Suprapubic skin (tissue), 3 donors: ENCODE measurements around the gene NUP85.

ENCODE experiments used
- POLR2AphosphoS5 ChIP-seq, 3 donors: sonication (generic); formaldehyde crosslinking; IDR thresholded peaks; one replicate each; pipeline ENCODE4 v1.6.1; 2017; ENCODE audit warnings: antibody characterized with exemption in 3 of 3
- TF ChIP-seq, protein P1 (sequence below), 2 donors: fragments of 200-600 bp in 1 of 2; fragments of 450-650 bp in 1 of 2; sonication (generic) in 1 of 2; IDR thresholded peaks; one replicate each; pipeline ENCODE4 v1.5.1; 2016 to 2019; ENCODE audit warnings: antibody characterized with exemption in 2 of 2, mild to moderate bottlenecking in 1 of 2, moderate library complexity in 1 of 2

DNA sequence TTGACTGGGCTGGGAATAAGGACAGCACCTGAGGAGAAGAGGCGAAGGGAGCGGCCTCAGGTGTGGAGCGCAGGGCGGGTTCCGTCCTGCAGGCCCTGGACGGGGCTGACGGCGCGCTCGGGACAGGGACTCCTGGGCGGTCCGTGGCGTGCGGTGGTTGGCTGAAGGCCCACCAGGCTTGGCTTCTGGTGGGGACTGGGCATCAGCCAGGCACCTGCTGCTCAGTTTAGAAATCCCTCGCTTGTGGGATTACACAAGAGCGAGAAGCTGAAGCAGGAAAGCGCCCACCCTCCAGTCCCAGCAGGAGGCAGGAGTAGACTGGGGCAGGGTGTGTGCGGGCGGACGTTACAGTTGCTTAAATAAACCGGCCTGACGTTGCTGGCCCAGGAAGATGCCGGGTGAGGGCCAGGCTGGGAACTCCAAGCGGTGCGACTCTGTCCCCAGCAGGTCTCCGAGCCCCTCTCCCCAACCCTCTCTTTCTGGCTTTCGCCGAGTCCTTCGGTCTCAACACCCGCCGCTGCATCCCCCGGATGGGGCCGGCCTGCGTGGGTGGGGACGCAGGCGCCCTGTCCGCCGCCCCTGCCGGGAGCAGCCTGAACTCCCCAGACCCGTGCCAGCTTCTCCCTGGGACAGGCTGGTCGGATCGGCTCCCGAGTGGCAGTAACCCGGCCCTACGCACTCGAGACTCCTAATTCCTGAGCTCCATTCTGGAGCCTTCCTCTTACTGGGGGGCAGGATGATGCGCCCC lies 64.9 kb downstream of the NUP85 start:
- TF ChIP-seq POLR2AphosphoS5 (IDR thresholded peaks at IDR 0.05), result no peak
- TF ChIP-seq, protein P1, sequence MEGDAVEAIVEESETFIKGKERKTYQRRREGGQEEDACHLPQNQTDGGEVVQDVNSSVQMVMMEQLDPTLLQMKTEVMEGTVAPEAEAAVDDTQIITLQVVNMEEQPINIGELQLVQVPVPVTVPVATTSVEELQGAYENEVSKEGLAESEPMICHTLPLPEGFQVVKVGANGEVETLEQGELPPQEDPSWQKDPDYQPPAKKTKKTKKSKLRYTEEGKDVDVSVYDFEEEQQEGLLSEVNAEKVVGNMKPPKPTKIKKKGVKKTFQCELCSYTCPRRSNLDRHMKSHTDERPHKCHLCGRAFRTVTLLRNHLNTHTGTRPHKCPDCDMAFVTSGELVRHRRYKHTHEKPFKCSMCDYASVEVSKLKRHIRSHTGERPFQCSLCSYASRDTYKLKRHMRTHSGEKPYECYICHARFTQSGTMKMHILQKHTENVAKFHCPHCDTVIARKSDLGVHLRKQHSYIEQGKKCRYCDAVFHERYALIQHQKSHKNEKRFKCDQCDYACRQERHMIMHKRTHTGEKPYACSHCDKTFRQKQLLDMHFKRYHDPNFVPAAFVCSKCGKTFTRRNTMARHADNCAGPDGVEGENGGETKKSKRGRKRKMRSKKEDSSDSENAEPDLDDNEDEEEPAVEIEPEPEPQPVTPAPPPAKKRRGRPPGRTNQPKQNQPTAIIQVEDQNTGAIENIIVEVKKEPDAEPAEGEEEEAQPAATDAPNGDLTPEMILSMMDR (IDR thresholded peaks at IDR 0.05), result no peak
